ENCODE data around the gene PLB1.

- no peak for TF ChIP-seq CTCF (IDR thresholded peaks at IDR 0.05)
- TF ChIP-seq EP300 (IDR thresholded peaks at IDR 0.05) = no peak
- no peak for TF ChIP-seq POLR2AphosphoS5 (IDR thresholded peaks at IDR 0.05)
- no peak for TF ChIP-seq POLR2A (IDR thresholded peaks at IDR 0.05)
Observed at GRCh38 chr2:28547906-28548600, 52.2 kb downstream of the PLB1 start.
